Measurements from ENCODE around the gene FNBP1.

DNA sequence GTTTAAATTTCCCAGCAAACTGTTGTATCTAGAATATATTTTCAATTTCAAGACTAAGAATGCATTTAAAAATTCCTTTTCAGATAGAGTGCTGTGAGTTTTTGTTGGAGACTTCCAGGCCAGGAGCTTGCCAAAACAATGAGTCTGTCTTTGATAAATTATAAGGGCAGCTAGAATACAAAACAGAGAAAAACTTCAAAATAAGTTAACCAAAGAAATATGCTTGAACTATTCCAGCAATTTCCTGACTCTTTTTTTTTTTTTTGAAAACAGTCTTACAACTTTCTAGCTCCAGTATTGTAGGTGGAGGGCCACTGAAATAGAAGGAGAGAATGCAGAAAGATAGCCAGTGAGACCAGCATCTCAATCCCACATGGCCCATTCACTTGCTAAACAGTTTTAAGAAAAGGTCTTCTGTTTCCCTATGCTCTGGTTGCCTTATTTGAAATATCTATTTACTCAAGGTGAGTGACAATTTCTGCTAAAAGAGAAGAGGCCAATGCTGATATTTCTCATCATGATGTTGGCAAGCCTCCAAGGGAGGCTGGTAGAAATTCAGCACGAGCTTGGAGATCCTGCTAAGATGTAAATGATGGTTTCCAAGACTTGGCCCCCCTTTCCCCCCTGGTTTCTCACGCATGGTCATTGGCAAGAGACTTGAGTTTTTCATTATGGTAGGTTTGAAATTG, 104.6 kb downstream of the FNBP1 start:
- TF ChIP-seq, protein P1, sequence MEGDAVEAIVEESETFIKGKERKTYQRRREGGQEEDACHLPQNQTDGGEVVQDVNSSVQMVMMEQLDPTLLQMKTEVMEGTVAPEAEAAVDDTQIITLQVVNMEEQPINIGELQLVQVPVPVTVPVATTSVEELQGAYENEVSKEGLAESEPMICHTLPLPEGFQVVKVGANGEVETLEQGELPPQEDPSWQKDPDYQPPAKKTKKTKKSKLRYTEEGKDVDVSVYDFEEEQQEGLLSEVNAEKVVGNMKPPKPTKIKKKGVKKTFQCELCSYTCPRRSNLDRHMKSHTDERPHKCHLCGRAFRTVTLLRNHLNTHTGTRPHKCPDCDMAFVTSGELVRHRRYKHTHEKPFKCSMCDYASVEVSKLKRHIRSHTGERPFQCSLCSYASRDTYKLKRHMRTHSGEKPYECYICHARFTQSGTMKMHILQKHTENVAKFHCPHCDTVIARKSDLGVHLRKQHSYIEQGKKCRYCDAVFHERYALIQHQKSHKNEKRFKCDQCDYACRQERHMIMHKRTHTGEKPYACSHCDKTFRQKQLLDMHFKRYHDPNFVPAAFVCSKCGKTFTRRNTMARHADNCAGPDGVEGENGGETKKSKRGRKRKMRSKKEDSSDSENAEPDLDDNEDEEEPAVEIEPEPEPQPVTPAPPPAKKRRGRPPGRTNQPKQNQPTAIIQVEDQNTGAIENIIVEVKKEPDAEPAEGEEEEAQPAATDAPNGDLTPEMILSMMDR (IDR thresholded peaks at IDR 0.05): no peak
- no peak for TF ChIP-seq POLR2A (IDR thresholded peaks at IDR 0.05)
